Activated T-cell treated with anti-CD3 and anti-CD28 coated beads, Interleukin-2, amount 50 U/mL, for 4 hours (primary cell): ENCODE data around the gene GALNT11. TPM values are rescaled to one million over a fixed set of nuclear protein-coding genes. Genes with fewer than 3 reads are reported as not detected.

ENCODE experiments used
- ATAC-seq, 2 donors: fragments of 200-7000 bp; cut with Tn5 transposase; one replicate each; pipeline ENCODE4 v1.10.0; 2021
- DNase-seq: peaks from one replicate; pipeline ENCODE4 v3.0.0-alpha.2; 2020
- H3K27me3 Mint-ChIP-seq: one replicate; pipeline ENCODE4 v1.8.0; 2021; ENCODE audit warnings: low read depth, mixed read lengths
- H3K36me3 Mint-ChIP-seq: one replicate; pipeline ENCODE4 v1.8.0; 2022; ENCODE audit warnings: mixed read lengths; ENCODE audit not compliant: insufficient read depth
- H3K4me1 Mint-ChIP-seq: one replicate; pipeline ENCODE4 v1.8.0; 2021; ENCODE audit warnings: low read depth, mixed read lengths
- H3K4me3 Mint-ChIP-seq: one replicate; pipeline ENCODE4 v1.8.0; 2021; ENCODE audit warnings: mild to moderate bottlenecking, moderate library complexity, mixed read lengths
- H3K9me3 Mint-ChIP-seq: one replicate; pipeline ENCODE4 v1.8.0; 2021; ENCODE audit warnings: mixed read lengths
- total RNA-seq, 3 donors: library from RNA; stranded (reverse); gene quantifications; one replicate each; pipeline ENCODE4 v1.2.1, GENCODE V29; 2021

The GALNT11 gene
- total RNA-seq: 10 to 100 TPM; 16.6 to 17.3 (median 16.7) TPM

DNA sequence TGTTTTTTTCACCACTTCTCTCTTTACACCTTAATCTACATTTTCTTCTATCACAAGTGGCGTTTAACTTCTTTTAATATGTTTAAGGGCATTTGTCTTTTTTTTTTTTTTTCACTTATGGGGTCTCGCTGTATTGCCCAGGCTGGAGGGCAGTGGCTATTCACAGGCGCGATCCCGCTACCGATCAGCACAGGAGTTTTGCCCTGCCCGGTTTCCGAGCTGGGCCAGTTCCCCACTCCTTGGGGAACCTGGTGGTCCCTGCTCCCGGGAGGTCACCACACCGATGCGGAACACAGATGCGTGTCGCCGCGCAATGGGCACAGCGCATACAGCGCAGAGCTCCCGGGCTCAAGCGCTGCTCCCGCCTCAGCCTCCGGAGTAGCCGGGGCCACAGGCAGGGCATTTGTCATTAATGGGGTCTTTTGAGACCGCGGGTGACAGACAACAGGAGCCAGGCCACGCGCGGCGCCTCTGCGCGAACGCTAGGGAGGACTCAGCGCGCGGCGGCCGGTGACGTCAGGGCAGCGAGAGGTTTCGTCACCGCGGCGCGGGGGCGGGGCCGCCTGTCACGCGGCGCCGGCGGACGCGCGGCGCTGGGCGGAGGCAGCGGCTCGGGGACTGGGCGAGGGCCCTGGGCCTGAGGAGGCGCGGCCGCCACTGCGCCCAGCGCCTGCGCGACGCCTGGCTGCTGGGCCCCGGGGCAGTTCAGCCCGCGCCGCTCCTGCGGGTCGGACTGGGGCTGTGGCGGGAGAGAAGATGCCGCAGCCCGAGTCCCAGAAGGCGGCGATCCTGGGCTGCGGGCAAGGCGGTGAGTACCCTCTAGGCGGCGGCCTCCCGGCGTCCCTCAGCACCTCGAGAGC, at the start of gene GALNT11:
TSS of gene GALNT11 (plus strand) at position 598 of the 860 bp plus-strand sequence. CDS start 68,554 bp downstream, outside the sequence.
- DNase-seq: peak; percentile 87
- peaks cover 30% of the 10 kb centered on the region for H3K4me1 Mint-ChIP-seq
- no peaks in the 10 kb centered on the region for H3K9me3 Mint-ChIP-seq
- H3K4me3 Mint-ChIP-seq: peak within 1 kb of the TSS; percentile 83
- peaks cover 19% of the 10 kb centered on the region for H3K36me3 Mint-ChIP-seq
- H3K27me3 Mint-ChIP-seq: peaks cover under 1% of the 10 kb centered on the region
- peak; percentile 96 to 97 for ATAC-seq

DNA sequence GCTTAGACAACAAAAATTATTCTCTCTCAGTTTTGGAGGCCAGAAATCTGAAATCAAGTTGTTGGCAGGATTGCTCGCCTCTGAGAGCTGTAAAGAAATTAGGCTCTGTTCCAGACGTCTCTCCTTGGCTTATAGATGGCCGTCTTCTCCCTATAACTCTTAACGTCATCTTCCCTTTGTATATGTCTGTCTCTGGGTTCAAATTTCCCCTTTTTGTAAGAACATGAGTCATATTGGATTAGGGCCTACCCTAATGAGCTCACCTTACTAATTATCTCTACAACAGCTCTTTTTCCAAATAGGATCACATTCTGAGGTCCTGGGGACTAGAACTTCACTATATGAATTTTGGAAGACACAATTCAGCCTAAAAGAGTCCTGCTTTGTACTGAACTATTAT, 46.9 kb upstream of the GALNT11 start:
- Mint-ChIP-seq H3K4me1 (no peaks in the 10 kb centered on the region), H3K9me3 (no peaks in the 10 kb centered on the region), H3K27me3 (peaks cover 7% of the 10 kb centered on the region), H3K36me3 (no peaks in the 10 kb centered on the region), H3K4me3 (no peak overlapping the region)
- ATAC-seq: no peak
- no peak for DNase-seq

GRCh38 chr7:151981223-151981622, 44.3 kb upstream of the GALNT11 start:
- peaks cover 12% of the 10 kb centered on the region for H3K27me3 Mint-ChIP-seq
- no peaks in the 10 kb centered on the region for H3K9me3 Mint-ChIP-seq
- H3K36me3 Mint-ChIP-seq: no peaks in the 10 kb centered on the region
- DNase-seq (no peak), ATAC-seq (no peak)
- no peak overlapping the region for H3K4me3 Mint-ChIP-seq
- no peaks in the 10 kb centered on the region for H3K4me1 Mint-ChIP-seq

DNA sequence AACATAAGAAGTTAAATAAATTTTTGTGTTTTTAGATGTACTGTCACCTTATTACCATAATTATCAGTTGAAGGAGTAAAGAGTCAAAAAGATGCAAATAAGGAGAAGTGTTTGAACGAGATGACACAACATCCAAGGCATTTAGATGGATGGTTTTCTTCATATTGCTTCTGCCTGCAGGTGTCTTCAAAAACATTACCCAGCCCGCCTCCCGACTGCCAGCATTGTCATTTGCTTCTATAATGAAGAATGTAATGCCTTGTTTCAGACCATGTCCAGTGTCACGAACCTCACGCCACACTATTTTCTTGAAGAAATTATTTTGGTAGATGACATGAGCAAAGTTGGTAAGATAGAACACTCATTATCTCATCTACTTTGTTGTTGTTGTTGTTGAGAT, 42.7 kb upstream of the GALNT11 start:
- no peak overlapping the region for H3K4me3 Mint-ChIP-seq
- H3K27me3 Mint-ChIP-seq: peaks cover 18% of the 10 kb centered on the region
- H3K9me3 Mint-ChIP-seq: no peaks in the 10 kb centered on the region
- no peaks in the 10 kb centered on the region for H3K36me3 Mint-ChIP-seq
- DNase-seq (no peak), ATAC-seq (no peak)
- H3K4me1 Mint-ChIP-seq: no peaks in the 10 kb centered on the region

- DNase-seq: no peak
- H3K9me3 Mint-ChIP-seq: no peaks in the 10 kb centered on the region
- H3K4me1 Mint-ChIP-seq: no peaks in the 10 kb centered on the region
- ATAC-seq: no peak
- H3K36me3 Mint-ChIP-seq: no peaks in the 10 kb centered on the region
- peaks cover 20% of the 10 kb centered on the region for H3K27me3 Mint-ChIP-seq
- H3K4me3 Mint-ChIP-seq: no peak overlapping the region
Observed at GRCh38 chr7:151984612-151985011, 40.9 kb upstream of the GALNT11 start.

DNA sequence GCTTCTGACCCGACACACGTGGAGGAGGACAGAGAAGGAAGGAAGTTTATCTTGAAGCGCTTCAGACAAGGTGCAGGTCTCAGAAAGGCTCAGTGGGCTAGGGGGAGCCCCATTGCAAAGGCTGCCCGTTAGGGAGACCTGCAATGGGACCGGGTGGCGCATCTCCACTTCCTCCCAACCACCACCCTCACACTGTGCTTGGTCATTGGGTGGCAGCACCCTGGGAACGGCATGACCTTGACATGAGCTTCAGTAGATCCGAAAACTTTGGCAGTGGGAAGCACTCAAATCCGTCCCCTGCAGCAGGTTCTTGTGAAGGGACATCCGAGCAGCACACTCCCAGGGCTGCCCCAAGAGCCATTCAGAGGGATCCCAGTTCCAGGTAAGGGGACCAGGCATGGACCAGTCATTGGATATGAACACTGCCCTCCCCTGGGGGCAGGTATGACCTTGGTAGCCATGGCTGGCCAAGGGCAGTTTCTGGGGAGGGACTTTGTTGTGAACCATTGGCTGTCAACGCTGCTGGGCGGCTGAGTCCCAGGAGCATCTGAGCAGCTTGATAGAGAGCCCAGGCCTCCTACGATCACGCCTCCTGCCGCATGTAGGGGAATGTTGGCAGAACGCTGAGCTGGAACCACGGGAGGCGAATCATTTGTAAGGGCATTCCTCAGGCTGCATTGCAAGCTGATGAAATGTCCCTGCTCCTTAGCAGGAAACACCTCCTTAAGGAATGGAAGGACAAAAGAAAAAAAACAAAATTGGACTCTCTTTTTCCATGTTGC, 37.5 kb upstream of the GALNT11 start:
- Mint-ChIP-seq H3K4me3 (no peak overlapping the region), H3K4me1 (peaks cover 4% of the 10 kb centered on the region), H3K9me3 (no peaks in the 10 kb centered on the region), H3K27me3 (peaks cover 35% of the 10 kb centered on the region), H3K36me3 (no peaks in the 10 kb centered on the region)
- no peak for DNase-seq
- no peak for ATAC-seq

GRCh38 chr7:151992375-151992774, 33.1 kb upstream of the GALNT11 start:
- peaks cover 40% of the 10 kb centered on the region for H3K27me3 Mint-ChIP-seq
- DNase-seq (peak; percentile 29), ATAC-seq (peak; percentile 81 to 86)
- H3K4me1 Mint-ChIP-seq: peaks cover 4% of the 10 kb centered on the region
- H3K36me3 Mint-ChIP-seq: no peaks in the 10 kb centered on the region
- no peaks in the 10 kb centered on the region for H3K9me3 Mint-ChIP-seq
- H3K4me3 Mint-ChIP-seq: no peak overlapping the region

- H3K27me3 Mint-ChIP-seq: peaks cover 44% of the 10 kb centered on the region
- no peak for DNase-seq
- H3K4me1 Mint-ChIP-seq: peaks cover 4% of the 10 kb centered on the region
- peak; percentile 71 to 76 for ATAC-seq
- H3K9me3 Mint-ChIP-seq: no peaks in the 10 kb centered on the region
- H3K36me3 Mint-ChIP-seq: no peaks in the 10 kb centered on the region
- H3K4me3 Mint-ChIP-seq: no peak overlapping the region
Observed at GRCh38 chr7:151993977-151994676, 31.3 kb upstream of the GALNT11 start.

- no peaks in the 10 kb centered on the region for H3K36me3 Mint-ChIP-seq
- DNase-seq (no peak), ATAC-seq (no peak)
- H3K27me3 Mint-ChIP-seq: peaks cover 31% of the 10 kb centered on the region
- H3K4me3 Mint-ChIP-seq: no peak overlapping the region
- H3K9me3 Mint-ChIP-seq: no peaks in the 10 kb centered on the region
- no peaks in the 10 kb centered on the region for H3K4me1 Mint-ChIP-seq
Observed at GRCh38 chr7:151999424-152000090, 25.9 kb upstream of the GALNT11 start.

DNA sequence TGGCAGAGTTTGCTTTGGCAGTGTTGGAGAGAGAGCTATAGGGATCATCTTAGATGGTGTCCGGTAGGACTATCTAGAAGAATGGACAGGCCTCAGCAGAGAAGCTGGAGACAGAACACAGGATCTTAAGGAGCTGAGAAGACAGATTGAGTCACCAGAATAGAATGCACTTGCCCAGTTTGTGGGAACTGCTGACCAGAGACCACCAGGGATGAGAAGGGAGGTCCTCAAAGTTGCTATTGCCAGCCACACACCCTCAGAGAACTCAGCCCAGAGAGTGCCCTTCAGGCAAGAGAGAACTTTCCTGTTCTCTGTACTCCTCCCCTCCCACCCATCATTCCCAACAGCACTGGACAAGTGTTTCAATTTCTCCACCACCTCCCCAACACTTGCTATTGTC, 25.3 kb upstream of the GALNT11 start:
- DNase-seq (no peak), ATAC-seq (no peak)
- H3K27me3 Mint-ChIP-seq: peaks cover 26% of the 10 kb centered on the region
- no peaks in the 10 kb centered on the region for H3K9me3 Mint-ChIP-seq
- H3K36me3 Mint-ChIP-seq: no peaks in the 10 kb centered on the region
- H3K4me3 Mint-ChIP-seq: no peak overlapping the region
- H3K4me1 Mint-ChIP-seq: no peaks in the 10 kb centered on the region

DNA sequence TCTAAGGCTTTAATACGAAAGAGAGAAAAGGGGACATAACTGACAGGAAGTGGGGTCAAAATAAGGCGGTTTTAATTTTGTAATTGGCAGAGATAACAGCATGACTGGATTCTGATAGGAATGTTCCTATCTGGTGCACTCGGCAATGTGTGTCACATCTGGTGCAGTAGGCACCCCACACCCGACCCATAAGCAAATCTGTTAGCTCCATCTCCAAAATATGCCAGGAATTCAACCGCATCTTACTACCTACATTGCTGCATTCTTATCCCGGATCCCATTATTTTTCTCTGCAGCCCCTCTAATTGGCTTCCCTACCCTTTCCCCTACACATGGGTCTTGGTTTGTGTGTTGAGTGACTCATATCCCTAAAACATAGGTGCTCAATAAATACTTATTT, 19.1 kb upstream of the GALNT11 start:
- no peaks in the 10 kb centered on the region for H3K36me3 Mint-ChIP-seq
- DNase-seq: no peak
- peaks cover 6% of the 10 kb centered on the region for H3K27me3 Mint-ChIP-seq
- no peak for ATAC-seq
- no peaks in the 10 kb centered on the region for H3K9me3 Mint-ChIP-seq
- H3K4me1 Mint-ChIP-seq: no peaks in the 10 kb centered on the region
- H3K4me3 Mint-ChIP-seq: no peak overlapping the region

GRCh38 chr7:152011860-152012259, 13.6 kb upstream of the GALNT11 start:
- no peaks in the 10 kb centered on the region for H3K27me3 Mint-ChIP-seq
- no peaks in the 10 kb centered on the region for H3K36me3 Mint-ChIP-seq
- H3K4me3 Mint-ChIP-seq: no peak overlapping the region
- H3K9me3 Mint-ChIP-seq: peaks cover 4% of the 10 kb centered on the region
- DNase-seq: no peak
- no peaks in the 10 kb centered on the region for H3K4me1 Mint-ChIP-seq
- no peak for ATAC-seq

DNA sequence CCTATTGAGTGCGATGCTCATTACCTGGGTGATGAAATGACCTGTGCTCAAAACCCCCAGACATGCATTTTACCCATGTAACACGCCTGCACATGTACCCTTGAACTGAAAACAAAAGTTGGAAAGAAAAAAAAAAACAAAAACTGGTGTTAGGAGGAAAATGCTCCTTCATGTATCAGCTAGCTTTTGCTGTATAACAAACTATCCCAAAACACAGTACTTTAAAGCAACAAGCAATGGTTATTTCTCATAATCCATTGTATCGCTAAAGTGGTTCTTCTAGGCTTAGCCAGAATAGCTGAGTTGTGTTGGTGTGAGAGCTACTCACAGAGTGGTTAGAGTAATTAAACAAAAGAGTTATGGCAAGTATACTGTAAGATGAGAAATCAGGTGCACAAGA, 12.2 kb upstream of the GALNT11 start:
- ATAC-seq (no peak), DNase-seq (no peak)
- peaks cover 4% of the 10 kb centered on the region for H3K9me3 Mint-ChIP-seq
- no peaks in the 10 kb centered on the region for H3K27me3 Mint-ChIP-seq
- H3K36me3 Mint-ChIP-seq: no peaks in the 10 kb centered on the region
- no peak overlapping the region for H3K4me3 Mint-ChIP-seq
- H3K4me1 Mint-ChIP-seq: no peaks in the 10 kb centered on the region

DNA sequence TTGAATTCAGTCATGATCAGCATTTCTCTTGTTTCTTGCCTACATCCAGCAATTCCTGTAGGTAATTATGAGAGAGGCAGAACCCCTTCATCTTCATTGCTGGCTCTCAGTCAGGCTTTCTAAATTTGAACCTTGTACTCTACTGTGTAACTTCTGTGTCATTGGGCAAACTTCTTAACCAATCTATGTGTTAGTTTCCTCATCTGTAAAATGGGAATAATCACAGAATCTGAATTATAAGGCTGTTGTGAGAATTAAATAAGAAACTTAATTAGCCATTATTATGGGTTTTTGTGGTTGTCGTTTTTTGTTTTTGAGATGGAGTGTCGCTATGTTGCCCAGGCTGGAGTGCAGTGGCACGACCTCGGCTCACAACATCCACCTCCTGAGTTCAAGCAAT, 11.5 kb upstream of the GALNT11 start:
- ATAC-seq (no peak), DNase-seq (no peak)
- H3K4me3 Mint-ChIP-seq: no peak overlapping the region
- peaks cover 4% of the 10 kb centered on the region for H3K9me3 Mint-ChIP-seq
- no peaks in the 10 kb centered on the region for H3K4me1 Mint-ChIP-seq
- H3K36me3 Mint-ChIP-seq: no peaks in the 10 kb centered on the region
- H3K27me3 Mint-ChIP-seq: no peaks in the 10 kb centered on the region
